Stimulated activated CD4-positive, alpha-beta T cell treated with anti-CD3 and anti-CD28 coated beads, Interleukin-15, amount 100 ng/mL, for 48 hours (primary cell): Measurements from ENCODE around the gene ATP6V1B1.
"Not testable (repeated sequence)": the region's sequence is repeated elsewhere in the genome, so short reads cannot be mapped to it uniquely, and the experiment has no call there.

Experiments
- DNase-seq, 2 donors: peaks; one replicate each; pipeline ENCODE4 v3.0.0-alpha.2; 2020; ENCODE audit warnings: low read depth in 2 of 2

Gene ATP6V1B1

GRCh38 chr2:71005271-71006202 lies 69.8 kb downstream of the ATP6V1B1 start:
- DNase-seq, result no peak

DNA sequence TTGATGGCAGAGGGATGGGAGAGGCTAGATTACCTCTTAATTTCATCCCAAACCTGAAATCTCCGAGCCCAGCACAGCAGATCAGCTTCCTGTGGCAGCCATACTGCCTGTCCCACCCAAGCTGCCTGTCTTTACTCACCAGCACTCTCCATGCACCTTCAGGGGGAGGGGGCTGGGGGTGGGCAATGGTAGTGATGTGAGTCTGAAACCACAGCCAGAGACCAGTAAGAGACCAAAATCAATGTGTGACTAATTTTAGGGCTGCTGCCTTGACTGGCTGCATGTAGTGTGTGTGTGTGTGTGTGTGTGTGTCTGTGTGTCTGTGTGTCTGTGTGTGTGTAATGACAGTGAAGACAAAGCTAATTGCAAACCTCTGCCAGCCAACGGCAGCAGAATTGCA lies 70.6 kb downstream of the ATP6V1B1 start:
- no peak for DNase-seq

- DNase-seq, result no peak
These were observed 71.5 kb downstream of the ATP6V1B1 start for GRCh38 chr2:71006955-71007799.

GRCh38 chr2:71008342-71008741 lies 72.6 kb downstream of the ATP6V1B1 start:
- no peak for DNase-seq

GRCh38 chr2:71011786-71012185 lies 76.1 kb downstream of the ATP6V1B1 start:
- DNase-seq, result not testable (repeated sequence)
